Omental fat pad (tissue), 4 donors: ENCODE results near the gene KRTAP4-5. TPM values are rescaled to one million over a fixed set of nuclear protein-coding genes. Genes with fewer than 3 reads are reported as not detected.
"Not testable (repeated sequence)": the region's sequence is repeated elsewhere in the genome, so short reads cannot be mapped to it uniquely, and the experiment has no call there.

ENCODE experiments used
- ATAC-seq: fragments of 150-250 bp; one replicate; pipeline ENCODE4 v1.9.1; 2016; ENCODE audit warnings: mild to moderate bottlenecking, moderate library complexity; ENCODE audit not compliant: low FRiP score
- DNase-seq: peaks from one replicate; pipeline ENCODE4 v3.0.0-alpha.2; 2019; ENCODE audit warnings: low spot score
- total RNA-seq, 4 donors: library from RNA; depleted of rRNA; stranded (reverse); fragments of >200 nt; gene quantifications; one replicate each; pipeline ENCODE4 v1.1.0, GENCODE V29; 2016
- TF ChIP-seq, protein P1 (sequence below), 3 donors: fragments of 450-650 bp; IDR thresholded peaks; one replicate each; pipeline ENCODE4 v1.5.1; 2016 to 2017; ENCODE audit warnings: antibody characterized with exemption in 3 of 3, mild to moderate bottlenecking in 3 of 3, moderate library complexity in 2 of 3

Gene KRTAP4-5
- not detected for total RNA-seq

- TF ChIP-seq, protein P1, sequence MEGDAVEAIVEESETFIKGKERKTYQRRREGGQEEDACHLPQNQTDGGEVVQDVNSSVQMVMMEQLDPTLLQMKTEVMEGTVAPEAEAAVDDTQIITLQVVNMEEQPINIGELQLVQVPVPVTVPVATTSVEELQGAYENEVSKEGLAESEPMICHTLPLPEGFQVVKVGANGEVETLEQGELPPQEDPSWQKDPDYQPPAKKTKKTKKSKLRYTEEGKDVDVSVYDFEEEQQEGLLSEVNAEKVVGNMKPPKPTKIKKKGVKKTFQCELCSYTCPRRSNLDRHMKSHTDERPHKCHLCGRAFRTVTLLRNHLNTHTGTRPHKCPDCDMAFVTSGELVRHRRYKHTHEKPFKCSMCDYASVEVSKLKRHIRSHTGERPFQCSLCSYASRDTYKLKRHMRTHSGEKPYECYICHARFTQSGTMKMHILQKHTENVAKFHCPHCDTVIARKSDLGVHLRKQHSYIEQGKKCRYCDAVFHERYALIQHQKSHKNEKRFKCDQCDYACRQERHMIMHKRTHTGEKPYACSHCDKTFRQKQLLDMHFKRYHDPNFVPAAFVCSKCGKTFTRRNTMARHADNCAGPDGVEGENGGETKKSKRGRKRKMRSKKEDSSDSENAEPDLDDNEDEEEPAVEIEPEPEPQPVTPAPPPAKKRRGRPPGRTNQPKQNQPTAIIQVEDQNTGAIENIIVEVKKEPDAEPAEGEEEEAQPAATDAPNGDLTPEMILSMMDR (IDR thresholded peaks at IDR 0.05): no peak
- ATAC-seq (no peak), DNase-seq (no peak)
Measured at GRCh38 chr17:41149652-41149985, at the start of gene KRTAP4-5. TSS of gene KRTAP4-5 (minus strand) at chr17:41149825. CDS start at chr17:41149767, 58 bp downstream.

- no peak for ATAC-seq
- TF ChIP-seq, protein P1 (IDR thresholded peaks at IDR 0.05): no peak
- DNase-seq: no peak
Measured at GRCh38 chr17:41196068-41196467, 46.4 kb upstream of the KRTAP4-5 start.

GRCh38 chr17:41190328-41190727, 40.7 kb upstream of the KRTAP4-5 start:
- ATAC-seq: no peak
- TF ChIP-seq, protein P1 (IDR thresholded peaks at IDR 0.05): no peak
- DNase-seq: no peak

- ATAC-seq, DNase-seq: not testable (repeated sequence)
Measured at GRCh38 chr17:41189837-41190318, 40.3 kb upstream of the KRTAP4-5 start, which contains the start of gene KRTAP9-1. TSS of gene KRTAP9-1 (plus strand) at chr17:41189887. CDS start at chr17:41189887, 0 bp downstream.

DNA sequence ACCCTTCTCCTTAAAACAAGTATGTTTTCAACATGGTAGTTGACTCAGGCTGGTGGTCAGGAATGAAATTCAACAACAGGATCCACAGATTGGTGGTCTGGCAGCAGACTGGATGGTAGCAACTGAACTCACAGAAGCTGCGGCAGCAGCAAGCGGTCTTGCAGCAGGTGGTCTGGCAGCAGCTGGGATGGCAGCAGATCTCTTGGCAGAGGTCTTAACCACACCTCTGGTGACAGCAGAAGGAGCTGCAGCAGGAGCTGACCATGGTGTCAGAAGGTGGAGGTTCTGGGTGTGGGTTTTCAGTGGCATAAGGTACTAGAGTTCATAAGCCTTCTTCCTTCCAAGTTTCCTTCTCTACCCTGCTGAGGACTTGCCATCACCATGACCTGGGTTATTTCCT, 37.2 kb upstream of the KRTAP4-5 start:
- ATAC-seq: no peak
- TF ChIP-seq, protein P1 (IDR thresholded peaks at IDR 0.05): no peak

DNA sequence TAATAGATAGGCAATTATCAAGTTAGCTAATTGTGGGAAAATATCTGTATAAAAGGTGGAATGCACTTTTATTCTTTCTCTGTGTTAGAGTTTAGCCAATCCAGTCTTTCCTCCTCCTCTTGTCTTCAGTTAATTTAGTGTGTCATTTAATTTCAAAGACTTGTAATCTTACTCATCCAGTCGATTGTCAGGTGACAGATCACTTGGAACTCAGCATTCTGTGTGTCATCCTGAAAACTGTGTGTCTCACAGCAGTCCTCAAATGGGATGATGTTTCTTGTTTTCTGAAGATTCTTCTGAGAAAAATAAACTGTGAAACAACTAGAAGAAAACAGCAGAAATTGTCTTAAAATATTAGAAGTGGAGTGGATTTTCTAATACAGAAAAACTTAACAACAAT, 35.4 kb upstream of the KRTAP4-5 start:
- ATAC-seq: no peak
- no peak for DNase-seq
- TF ChIP-seq, protein P1 (IDR thresholded peaks at IDR 0.05): no peak

More for the DNA sequence above, 37.2 kb upstream of the KRTAP4-5 start:
- DNase-seq: no peak

DNA sequence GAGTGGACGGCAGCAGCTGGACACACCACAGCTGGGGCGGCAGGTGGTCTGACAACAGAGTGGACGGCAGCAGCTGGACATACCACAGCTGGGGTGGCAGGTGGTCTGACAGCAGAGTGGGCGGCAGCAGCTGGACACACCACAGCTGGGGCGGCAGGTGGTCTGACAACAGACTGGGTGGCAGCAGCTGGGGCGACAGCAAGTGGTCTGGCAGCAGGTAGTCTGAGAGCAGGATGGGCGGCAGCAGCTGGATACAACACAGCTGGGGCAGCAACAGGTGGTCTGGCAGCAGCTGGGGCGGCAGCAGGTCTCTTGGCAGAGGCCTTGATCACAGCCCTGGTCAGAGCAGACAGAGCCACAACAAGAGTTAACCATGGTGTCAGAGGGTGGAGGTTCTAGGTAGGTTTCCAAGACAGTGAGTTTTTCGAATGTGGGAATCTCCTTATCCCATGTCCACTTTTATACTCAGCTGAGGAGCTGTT, 34.9 kb upstream of the KRTAP4-5 start, which contains the start of gene KRTAP4-1:
TSS of gene KRTAP4-1 (minus strand) at position 432 of the 482 bp plus-strand sequence. CDS start at position 375, 57 bp downstream.
- no peak for ATAC-seq

More for the DNA sequence above, 34.9 kb upstream of the KRTAP4-5 start, which contains the start of gene KRTAP4-1:
- TF ChIP-seq, protein P1 (IDR thresholded peaks at IDR 0.05): no peak
- no peak for DNase-seq
